ENCODE measurements around the gene CCDC172.

Gene CCDC172

GRCh38 chr10:116311706-116312490 is 12.3 kb upstream of the CCDC172 start:
- no peaks in the 10 kb centered on the region for H3K9me3 Mint-ChIP-seq
- DNase-seq, result no peak
- ATAC-seq, result no peak
- H3K27me3 Mint-ChIP-seq, result no peaks in the 10 kb centered on the region
- H3K36me3 Mint-ChIP-seq (ENCODE audit: low read depth), result no peaks in the 10 kb centered on the region
- no peak overlapping the region for H3K27ac Mint-ChIP-seq
- peaks cover 4% of the 10 kb centered on the region for H3K4me1 Mint-ChIP-seq
- no peak overlapping the region for H3K4me3 Mint-ChIP-seq

- peaks cover 4% of the 10 kb centered on the region for H3K4me1 Mint-ChIP-seq
- DNase-seq, result no peak
- H3K36me3 Mint-ChIP-seq (ENCODE audit: low read depth), result no peaks in the 10 kb centered on the region
- no peaks in the 10 kb centered on the region for H3K27me3 Mint-ChIP-seq
- ATAC-seq, result no peak
- no peaks in the 10 kb centered on the region for H3K9me3 Mint-ChIP-seq
- H3K27ac Mint-ChIP-seq, result no peak overlapping the region
- H3K4me3 Mint-ChIP-seq, result no peak overlapping the region
These were observed 11.7 kb upstream of the CCDC172 start for GRCh38 chr10:116312548-116312947.

GRCh38 chr10:116316503-116316902 is 7.7 kb upstream of the CCDC172 start:
- ATAC-seq (no peak), DNase-seq (no peak)
- Mint-ChIP-seq H3K36me3 (ENCODE audit: low read depth) (no peaks in the 10 kb centered on the region), H3K27me3 (no peaks in the 10 kb centered on the region), H3K4me3 (no peak overlapping the region), H3K4me1 (peaks cover 4% of the 10 kb centered on the region), H3K27ac (no peak overlapping the region), H3K9me3 (no peaks in the 10 kb centered on the region)

GRCh38 chr10:116324951-116325635 is 845 bp downstream of the CCDC172 start:
- H3K4me3 Mint-ChIP-seq, result no peak overlapping the region
- no peaks in the 10 kb centered on the region for H3K9me3 Mint-ChIP-seq
- DNase-seq, result no peak
- no peaks in the 10 kb centered on the region for H3K4me1 Mint-ChIP-seq
- H3K36me3 Mint-ChIP-seq (ENCODE audit: low read depth), result no peaks in the 10 kb centered on the region
- ATAC-seq, result no peak
- H3K27me3 Mint-ChIP-seq, result no peaks in the 10 kb centered on the region
- no peak overlapping the region for H3K27ac Mint-ChIP-seq

GRCh38 chr10:116325987-116326386 is 1.7 kb downstream of the CCDC172 start:
- ATAC-seq, result no peak
- Mint-ChIP-seq H3K27ac (no peak overlapping the region), H3K4me1 (no peaks in the 10 kb centered on the region), H3K27me3 (no peaks in the 10 kb centered on the region), H3K36me3 (ENCODE audit: low read depth) (no peaks in the 10 kb centered on the region), H3K4me3 (no peak overlapping the region), H3K9me3 (no peaks in the 10 kb centered on the region)
- DNase-seq, result no peak

- no peak overlapping the region for H3K4me3 Mint-ChIP-seq
- H3K4me1 Mint-ChIP-seq, result no peaks in the 10 kb centered on the region
- H3K27me3 Mint-ChIP-seq, result no peaks in the 10 kb centered on the region
- ATAC-seq (no peak), DNase-seq (no peak)
- H3K27ac Mint-ChIP-seq, result no peak overlapping the region
- no peaks in the 10 kb centered on the region for H3K36me3 Mint-ChIP-seq (ENCODE audit: low read depth)
- H3K9me3 Mint-ChIP-seq, result no peaks in the 10 kb centered on the region
These were observed 4.9 kb downstream of the CCDC172 start for GRCh38 chr10:116329153-116329552.

GRCh38 chr10:116331815-116332214 is 7.6 kb downstream of the CCDC172 start:
- DNase-seq, result no peak
- ATAC-seq, result no peak
- Mint-ChIP-seq H3K4me3 (no peak overlapping the region), H3K36me3 (ENCODE audit: low read depth) (no peaks in the 10 kb centered on the region), H3K27ac (no peak overlapping the region), H3K9me3 (no peaks in the 10 kb centered on the region), H3K4me1 (no peaks in the 10 kb centered on the region), H3K27me3 (no peaks in the 10 kb centered on the region)

- Mint-ChIP-seq H3K36me3 (ENCODE audit: low read depth) (no peaks in the 10 kb centered on the region), H3K27ac (no peak overlapping the region), H3K9me3 (no peaks in the 10 kb centered on the region), H3K4me1 (no peaks in the 10 kb centered on the region), H3K27me3 (no peaks in the 10 kb centered on the region), H3K4me3 (no peak overlapping the region)
- no peak for DNase-seq
- no peak for ATAC-seq
These were observed 12.6 kb downstream of the CCDC172 start for GRCh38 chr10:116336866-116337265.

GRCh38 chr10:116352125-116352524 is 27.9 kb downstream of the CCDC172 start:
- ATAC-seq (no peak), DNase-seq (no peak)
- Mint-ChIP-seq H3K4me1 (no peaks in the 10 kb centered on the region), H3K27ac (no peak overlapping the region), H3K27me3 (no peaks in the 10 kb centered on the region), H3K36me3 (ENCODE audit: low read depth) (no peaks in the 10 kb centered on the region), H3K4me3 (no peak overlapping the region), H3K9me3 (peaks cover 12% of the 10 kb centered on the region)

GRCh38 chr10:116353817-116354216 is 29.6 kb downstream of the CCDC172 start:
- H3K9me3 Mint-ChIP-seq, result peaks cover 12% of the 10 kb centered on the region

GRCh38 chr10:116355341-116355740 is 31.1 kb downstream of the CCDC172 start:
- ATAC-seq (no peak), DNase-seq (no peak)
- Mint-ChIP-seq H3K4me1 (no peaks in the 10 kb centered on the region), H3K36me3 (ENCODE audit: low read depth) (no peaks in the 10 kb centered on the region), H3K4me3 (no peak overlapping the region), H3K9me3 (peaks cover 12% of the 10 kb centered on the region), H3K27ac (no peak overlapping the region), H3K27me3 (no peaks in the 10 kb centered on the region)

More at GRCh38 chr10:116353817-116354216, 29.6 kb downstream of the CCDC172 start:
- Mint-ChIP-seq H3K4me3 (no peak overlapping the region), H3K27me3 (no peaks in the 10 kb centered on the region), H3K27ac (no peak overlapping the region), H3K4me1 (no peaks in the 10 kb centered on the region), H3K36me3 (ENCODE audit: low read depth) (no peaks in the 10 kb centered on the region)
- DNase-seq (no peak), ATAC-seq (no peak)

GRCh38 chr10:116356833-116357232 is 32.6 kb downstream of the CCDC172 start:
- no peak for ATAC-seq
- H3K36me3 Mint-ChIP-seq (ENCODE audit: low read depth), result no peaks in the 10 kb centered on the region
- H3K27me3 Mint-ChIP-seq, result no peaks in the 10 kb centered on the region
- no peak overlapping the region for H3K4me3 Mint-ChIP-seq
- DNase-seq, result no peak
- H3K27ac Mint-ChIP-seq, result no peak overlapping the region
- H3K9me3 Mint-ChIP-seq, result peaks cover 8% of the 10 kb centered on the region
- no peaks in the 10 kb centered on the region for H3K4me1 Mint-ChIP-seq

- Mint-ChIP-seq H3K27ac (no peak overlapping the region), H3K9me3 (no peaks in the 10 kb centered on the region), H3K4me1 (no peaks in the 10 kb centered on the region), H3K27me3 (peaks cover 4% of the 10 kb centered on the region), H3K4me3 (no peak overlapping the region), H3K36me3 (ENCODE audit: low read depth) (no peaks in the 10 kb centered on the region)
- DNase-seq, result no peak
- ATAC-seq, result no peak
These were observed 40.6 kb downstream of the CCDC172 start for GRCh38 chr10:116364868-116365267.

GRCh38 chr10:116371737-116372136 is 47.5 kb downstream of the CCDC172 start:
- Mint-ChIP-seq H3K4me1 (no peaks in the 10 kb centered on the region), H3K9me3 (no peaks in the 10 kb centered on the region), H3K27ac (no peak overlapping the region), H3K27me3 (peaks cover 12% of the 10 kb centered on the region), H3K36me3 (ENCODE audit: low read depth) (no peaks in the 10 kb centered on the region), H3K4me3 (no peak overlapping the region)
- ATAC-seq (no peak), DNase-seq (no peak)

GRCh38 chr10:116382290-116382689 is 58.0 kb downstream of the CCDC172 start:
- Mint-ChIP-seq H3K27ac (no peak overlapping the region), H3K27me3 (no peaks in the 10 kb centered on the region), H3K9me3 (no peaks in the 10 kb centered on the region), H3K4me3 (no peak overlapping the region), H3K4me1 (no peaks in the 10 kb centered on the region), H3K36me3 (ENCODE audit: low read depth) (no peaks in the 10 kb centered on the region)
- ATAC-seq, result no peak
- DNase-seq, result no peak

Measured in activated naive CD8-positive, alpha-beta T cell treated with anti-CD3 and anti-CD28 coated beads, Interleukin-2, amount 50 U/mL, for 24 hours (primary cell).